ENCODE measurements around the gene TTLL1.
"Not testable (repeated sequence)": the region's sequence is repeated elsewhere in the genome, so short reads cannot be mapped to it uniquely, and the experiment has no call there.

Gene TTLL1

GRCh38 chr22:43060183-43060582, 29.0 kb downstream of the TTLL1 start:
- DNase-seq, result peak; percentile 28

- DNase-seq, result no peak
Observed at GRCh38 chr22:43057641-43058040, 31.6 kb downstream of the TTLL1 start.

GRCh38 chr22:43053176-43053575, 36.0 kb downstream of the TTLL1 start:
- DNase-seq, result no peak

DNA sequence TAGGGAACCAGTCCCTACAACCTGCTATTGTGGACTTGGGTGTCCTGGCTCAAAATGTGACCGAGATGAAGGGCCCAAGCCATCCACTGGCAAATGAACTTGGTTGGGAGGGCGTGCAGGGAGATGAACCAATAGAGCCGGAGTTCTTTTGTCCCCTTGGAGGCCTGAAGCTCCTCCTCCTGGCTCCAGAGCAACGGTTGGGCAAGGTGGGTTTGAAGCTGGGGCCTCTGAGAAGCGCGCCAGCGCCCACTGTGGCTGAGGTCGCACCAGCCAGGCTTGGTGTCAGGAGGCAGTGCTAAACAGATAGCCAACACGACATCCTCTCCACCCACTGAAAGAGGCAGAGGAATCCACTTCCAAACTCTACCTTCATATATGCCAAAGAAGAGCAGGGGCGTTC, 38.2 kb downstream of the TTLL1 start:
- DNase-seq, result no peak

GRCh38 chr22:43047605-43048004, 41.6 kb downstream of the TTLL1 start:
- no peak for DNase-seq

- no peak for DNase-seq
Observed at GRCh38 chr22:43044290-43044712, 44.9 kb downstream of the TTLL1 start.

DNA sequence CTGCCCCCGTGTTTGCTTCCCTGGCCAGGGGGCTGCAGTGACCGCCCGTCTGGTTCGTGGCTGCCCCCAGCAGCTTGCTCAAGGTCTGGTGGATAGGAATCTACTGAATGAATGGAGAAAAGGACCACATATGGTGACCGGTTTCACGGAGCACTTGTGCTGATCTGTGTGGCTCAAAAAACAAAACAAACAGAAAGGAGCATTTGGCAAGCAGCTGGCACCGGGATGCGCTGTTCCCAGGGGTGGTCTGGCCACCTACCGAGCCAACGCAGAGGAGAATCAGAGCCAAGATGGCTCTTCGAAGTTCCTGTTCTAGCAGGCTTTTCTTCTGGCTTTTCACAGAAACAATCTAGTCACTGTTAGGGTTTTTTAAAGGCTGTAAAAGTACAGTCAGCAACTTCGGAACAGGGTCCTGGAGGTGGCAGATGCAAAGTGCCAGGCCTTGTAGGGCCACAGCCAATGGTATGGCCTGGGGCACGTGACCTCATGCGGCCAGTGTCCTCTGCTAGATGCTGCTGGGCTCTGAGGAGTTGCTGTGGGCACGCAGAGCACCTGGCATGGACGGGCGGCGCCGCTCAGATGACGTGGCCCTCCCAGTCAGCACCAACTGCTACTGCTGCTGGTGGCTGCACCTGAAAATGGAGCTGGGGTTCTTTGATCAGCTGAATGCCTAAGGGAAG, 47.0 kb downstream of the TTLL1 start:
- DNase-seq, result no peak

- no peak for DNase-seq
Observed at GRCh38 chr22:43039800-43040199, 49.4 kb downstream of the TTLL1 start.

- no peak for DNase-seq
Observed at GRCh38 chr22:43038325-43038724, 50.9 kb downstream of the TTLL1 start.

DNA sequence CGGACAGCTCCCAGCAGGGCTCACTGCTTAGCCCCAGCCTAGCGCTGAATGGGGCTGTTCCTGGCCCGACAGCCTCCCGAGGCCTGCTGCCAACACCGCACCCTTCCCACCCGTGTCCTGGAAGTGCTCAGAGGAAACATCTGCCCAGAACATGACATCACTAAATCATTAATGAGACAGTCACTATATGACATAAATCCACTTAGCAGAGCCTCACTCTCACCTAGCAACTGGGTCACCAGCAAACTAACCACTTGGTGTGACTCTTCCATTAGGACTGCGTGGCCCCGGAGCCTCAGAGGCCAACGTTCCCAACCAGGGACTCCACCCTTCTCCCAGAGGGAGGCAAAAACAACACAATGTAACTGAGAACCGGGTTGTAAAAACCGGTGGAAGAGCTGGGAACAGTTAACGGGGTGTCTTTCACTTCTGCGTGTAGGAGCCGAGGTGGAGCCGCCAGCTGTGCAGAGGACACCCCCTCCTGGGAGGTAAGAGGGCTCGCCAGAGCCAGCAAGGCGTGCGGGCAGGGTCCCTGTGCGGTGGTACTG, 52.8 kb downstream of the TTLL1 start:
- DNase-seq, result no peak

DNA sequence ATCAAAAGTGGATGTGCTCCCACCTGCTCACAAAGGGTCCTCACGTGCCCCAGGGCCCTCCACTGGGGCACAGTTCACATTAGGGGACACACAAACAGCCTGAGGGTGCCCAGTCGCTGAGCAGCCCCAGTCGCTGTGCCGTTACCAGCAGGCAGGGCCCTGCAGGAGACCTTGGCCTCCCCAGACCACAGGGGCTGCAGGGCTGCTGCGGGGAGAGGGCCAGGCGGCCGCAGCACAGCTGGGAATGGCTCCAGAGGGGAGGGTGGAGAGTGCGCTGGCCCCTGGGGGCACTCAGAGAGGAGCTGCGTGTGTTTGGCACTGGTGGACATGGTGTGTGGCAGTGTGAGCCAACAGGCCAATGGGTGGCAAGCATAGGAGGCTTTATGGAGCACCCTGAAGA, 53.9 kb downstream of the TTLL1 start:
- DNase-seq, result no peak

GRCh38 chr22:43031617-43032016, 57.6 kb downstream of the TTLL1 start:
- no peak for DNase-seq

DNA sequence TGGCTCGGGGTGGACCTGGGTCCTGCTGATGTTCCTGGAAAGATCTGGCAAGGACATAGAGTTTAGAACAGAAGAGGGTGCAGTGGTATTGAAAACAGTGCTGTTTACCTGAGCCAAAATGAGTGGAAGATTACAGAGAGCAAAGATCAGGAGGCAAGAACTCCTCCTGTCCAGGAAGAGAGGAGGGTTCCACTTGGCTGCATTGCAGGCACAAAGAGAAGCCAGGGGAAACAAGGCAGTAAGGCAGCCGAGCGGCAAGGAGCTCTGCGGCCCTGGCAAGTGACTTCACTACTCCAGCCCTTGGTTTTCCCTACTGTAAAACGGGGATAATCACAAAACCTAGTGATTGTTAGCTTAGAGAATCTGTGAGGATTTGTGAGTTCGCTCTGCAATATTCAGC, 70.6 kb downstream of the TTLL1 start:
- no peak for DNase-seq

GRCh38 chr22:43017525-43018460, 71.4 kb downstream of the TTLL1 start:
- DNase-seq, result no peak

DNA sequence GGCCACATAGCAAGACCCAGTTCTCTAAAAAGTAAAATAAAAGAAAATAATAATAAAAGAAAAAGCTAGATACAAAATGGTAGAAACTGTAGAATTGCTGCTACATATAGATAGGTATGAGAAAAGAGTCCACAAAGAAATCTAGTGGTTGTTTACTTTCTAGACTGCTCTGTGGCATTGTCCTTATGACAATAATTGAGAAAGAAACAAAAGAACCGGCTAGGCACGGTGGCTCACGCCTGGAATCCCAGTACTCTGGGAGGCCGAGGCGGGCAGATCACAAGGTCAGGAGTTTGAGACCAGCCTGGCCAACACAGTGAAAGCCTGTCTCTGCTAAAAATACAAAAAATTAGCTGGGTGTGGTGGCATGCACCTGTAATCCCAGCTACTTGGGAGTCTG, 73.0 kb downstream of the TTLL1 start:
- DNase-seq, result not testable (repeated sequence)

DNA sequence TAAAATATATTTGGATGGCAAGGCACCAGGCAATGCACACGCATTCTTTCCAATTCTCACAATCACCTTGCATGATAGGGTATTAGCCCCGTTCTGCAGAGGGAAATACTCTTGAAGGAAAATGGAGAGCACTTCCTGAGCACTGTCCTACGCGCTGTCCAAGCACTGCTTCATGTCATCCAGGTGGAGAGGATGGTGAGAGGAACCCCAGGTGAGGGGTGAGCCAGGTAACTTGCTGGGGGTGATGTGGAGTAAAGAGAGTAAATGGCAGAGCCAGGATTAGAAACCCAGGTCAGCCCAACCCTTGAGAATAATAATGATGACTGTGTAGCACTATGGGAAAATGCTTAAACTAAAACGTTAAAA, 73.5 kb downstream of the TTLL1 start:
- DNase-seq, result no peak

DNA sequence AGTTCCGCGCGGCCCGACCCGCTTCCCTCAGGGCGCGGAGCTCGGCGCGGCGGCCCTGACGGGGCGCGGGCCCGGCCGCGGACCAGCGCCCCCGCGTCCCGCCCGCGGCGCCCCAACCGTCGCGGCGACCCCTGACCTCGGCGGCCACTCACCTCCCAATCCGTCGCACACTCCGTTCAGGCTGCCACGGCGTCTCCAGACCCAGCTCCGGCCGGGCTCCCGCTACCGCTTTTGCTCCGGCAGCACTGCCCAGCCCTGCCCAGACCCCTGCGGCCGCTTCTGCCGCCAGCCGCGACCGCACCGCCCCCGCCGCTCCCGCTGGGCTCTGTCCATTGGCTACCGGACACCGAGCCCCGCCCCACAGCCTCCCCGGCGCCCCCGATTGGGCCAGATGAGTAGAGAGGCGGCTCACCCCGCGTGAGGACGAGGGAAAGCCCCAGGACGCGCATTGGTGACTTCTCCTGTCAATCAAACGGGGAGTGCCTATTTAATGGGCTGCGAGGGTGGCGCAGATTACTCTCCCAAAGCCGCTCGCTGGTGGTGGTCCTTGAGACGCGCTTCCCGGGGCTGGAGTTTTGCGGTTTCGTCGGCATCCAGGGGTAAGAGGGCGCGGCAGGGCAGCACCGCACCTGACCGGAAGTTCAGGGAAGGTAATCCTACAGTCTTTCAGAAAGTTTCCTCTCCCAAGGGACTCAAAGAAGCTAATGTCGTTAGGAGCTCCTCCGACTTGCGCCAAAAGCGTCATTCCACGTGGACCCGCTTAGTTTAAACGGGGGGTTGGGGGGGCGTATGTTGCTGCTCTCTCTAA, 74.1 kb downstream of the TTLL1 start, which contains the start of gene PACSIN2:
TSS of gene PACSIN2 (minus strand) at position 281 of the 808 bp plus-strand sequence. CDS start 103,069 bp downstream, outside the sequence.
- DNase-seq, result peak; percentile 99

DNA sequence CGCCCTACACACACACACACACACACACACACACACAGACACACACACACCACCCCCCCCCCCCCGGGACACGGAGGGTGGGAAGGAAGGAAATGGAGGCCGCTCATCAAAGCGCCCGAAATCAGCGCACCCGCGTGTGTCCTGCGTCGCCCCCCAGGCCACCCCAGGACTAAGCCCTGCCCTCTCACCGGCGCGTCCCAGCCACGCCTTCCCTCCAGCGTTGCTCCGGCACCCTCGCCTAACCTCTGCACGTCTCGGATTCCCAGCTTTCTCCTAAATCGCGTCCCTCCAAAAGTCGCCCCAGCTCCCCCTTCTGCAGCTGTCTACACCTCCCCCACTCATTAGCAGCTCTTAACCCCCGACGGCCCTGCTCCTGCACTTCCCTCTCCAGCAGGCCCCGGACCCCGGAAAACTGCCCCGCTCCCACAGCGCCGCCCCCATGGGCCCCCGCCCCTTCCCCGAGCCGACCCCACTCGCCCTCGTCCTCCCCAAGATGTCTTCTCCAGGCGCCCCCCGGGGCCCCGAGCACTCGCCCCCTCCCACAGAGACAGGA, 74.8 kb downstream of the TTLL1 start:
- peak; percentile 69 for DNase-seq

DNA sequence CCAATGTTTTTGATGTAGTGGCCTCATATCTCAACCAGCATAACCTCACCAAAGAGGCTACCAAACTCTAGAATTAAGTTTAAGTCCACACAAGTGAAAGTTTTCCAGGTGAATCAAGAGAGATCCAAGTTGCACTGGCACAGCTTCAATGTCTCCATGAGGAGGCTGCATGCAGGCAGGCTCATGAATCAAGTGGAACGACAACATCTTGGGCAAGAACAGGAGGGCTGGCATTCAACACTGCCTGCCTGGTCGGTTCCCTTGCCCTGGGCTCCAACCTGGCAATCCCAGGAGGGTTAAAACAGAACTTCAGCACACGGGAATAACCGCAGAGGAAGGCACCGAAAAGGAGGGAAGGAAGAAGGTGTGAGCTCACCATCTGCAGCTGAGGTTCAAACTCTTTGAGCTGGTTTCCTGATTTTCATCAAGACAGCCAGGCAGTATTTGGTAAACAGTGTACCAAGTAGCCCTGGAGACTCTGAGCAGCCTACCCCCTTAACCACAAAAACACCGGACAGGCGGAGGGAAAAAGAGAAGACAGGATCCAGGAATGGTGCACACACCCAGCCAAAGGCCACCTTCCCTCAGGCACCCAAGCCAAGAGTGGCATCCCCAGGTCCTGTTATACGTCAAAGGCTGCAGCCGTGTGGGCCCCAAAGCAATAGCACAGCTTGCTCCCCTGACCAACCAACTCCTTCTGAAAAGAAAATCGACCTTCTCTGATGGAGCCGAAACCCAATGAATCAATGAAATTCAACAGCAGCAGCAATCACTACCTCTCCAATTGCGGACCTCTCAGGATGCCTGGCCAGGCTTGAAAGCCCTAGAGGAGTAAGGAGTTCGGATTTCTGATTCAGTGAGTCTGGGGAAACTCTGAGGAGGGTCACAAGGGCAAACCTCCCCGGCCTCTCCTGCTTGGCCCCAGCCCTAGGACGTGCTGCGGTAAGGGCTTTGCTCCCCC, 75.6 kb downstream of the TTLL1 start:
- DNase-seq, result no peak

- no peak for DNase-seq
Observed at GRCh38 chr22:43012390-43012789, 76.8 kb downstream of the TTLL1 start.

DNA sequence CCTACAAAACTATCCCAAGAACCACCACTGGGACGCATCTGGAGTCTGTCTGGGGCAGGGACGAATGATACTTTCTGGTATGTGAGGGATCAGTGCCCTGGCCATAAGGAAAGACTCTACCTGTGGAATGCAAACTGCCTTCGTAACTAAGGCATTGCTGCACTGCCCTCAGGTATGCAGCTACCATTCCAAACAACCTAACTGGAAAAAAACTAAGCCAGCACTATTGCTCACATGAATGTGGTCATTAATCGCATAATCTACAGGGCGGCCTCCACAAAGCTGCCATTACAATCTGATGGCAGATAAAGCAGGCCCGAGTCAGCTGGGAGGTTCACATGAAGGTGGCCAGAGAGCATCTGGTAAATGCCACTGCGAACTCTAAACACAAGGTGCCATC, 78.1 kb downstream of the TTLL1 start:
- no peak for DNase-seq
